Measurements from ENCODE around the gene CAND2. TPM values are rescaled to one million over a fixed set of nuclear protein-coding genes. Genes with fewer than 3 reads are reported as not detected.

Gene CAND2
- total RNA-seq (2014; rRNA removed; shearing (Covaris generic)) = 1.4 and 3.7 TPM in 2 replicates

DNA sequence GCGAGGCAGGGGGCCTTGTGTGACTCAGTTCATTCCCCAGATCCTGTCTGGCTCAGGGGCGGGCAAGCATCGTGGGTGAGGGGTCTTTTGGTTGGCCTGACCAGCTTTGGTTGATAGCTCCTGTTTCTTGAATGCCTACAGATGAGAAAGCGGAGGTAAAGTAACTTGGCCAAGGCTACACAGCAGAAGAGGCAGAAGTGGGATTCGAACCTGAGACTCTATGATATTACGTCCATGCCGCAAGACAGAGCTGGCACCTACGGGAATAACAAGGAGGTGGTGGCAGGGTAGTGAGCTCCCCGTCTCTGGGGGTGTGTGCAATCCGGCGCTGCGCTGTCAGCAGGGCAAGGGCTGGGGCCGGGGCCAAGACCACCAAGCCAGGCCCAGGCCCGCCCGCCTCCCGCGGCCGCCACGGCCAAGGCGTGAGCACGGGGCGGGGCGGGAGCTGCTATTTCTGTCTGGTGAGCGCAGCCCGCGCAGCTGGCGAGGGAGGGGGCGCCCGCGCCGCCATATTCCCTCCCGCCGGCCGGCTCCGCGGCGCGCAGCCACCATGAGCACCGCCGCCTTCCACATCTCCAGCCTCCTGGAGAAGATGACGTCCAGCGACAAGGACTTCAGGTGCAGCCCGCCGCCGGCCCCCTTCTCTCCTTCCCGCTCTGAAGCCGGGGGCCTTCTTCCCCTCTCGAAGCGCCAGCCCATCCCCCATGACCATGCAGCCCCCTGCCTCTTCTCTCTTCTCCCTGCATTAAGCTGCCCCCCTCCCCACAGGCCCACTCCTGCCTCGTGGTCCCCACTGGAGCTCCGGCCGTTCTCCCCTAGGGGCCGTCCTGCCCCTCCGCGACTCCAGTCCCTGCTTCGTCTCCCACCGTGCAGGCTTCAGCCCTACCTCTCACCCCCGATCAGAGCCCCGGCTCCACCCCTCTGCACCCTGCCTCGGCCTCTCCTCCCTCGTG is at the start of gene CAND2:
Gene CAND2, plus strand, starts transcription at position 510 of the 953 bp plus-strand sequence. Its CDS starts 41 bp downstream, at position 551.
- peak; percentile 49 for DNase-seq (ENCODE audit: low read depth)

DNA sequence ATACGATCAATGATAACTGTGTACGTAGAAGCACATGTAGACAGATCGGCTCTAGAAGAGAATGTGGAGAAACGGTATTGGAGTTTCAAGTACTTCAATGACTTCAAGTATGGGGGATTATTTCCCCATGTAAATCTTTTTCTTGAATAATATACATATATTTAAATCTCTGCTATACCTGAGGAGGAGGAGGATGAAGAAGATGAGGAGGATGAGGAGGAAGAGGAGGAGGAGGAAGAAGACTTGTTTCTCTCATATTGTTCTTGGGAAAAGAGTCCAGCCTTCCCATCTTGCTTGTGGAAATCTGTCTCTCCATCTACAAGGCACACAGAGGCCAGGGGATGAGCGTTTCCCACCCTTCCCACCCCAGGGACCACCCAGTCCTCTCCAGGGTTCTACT is 48.0 kb upstream of the CAND2 start:
- DNase-seq (ENCODE audit: low read depth) = no peak

- DNase-seq (ENCODE audit: low read depth) = peak; percentile 82
These were observed 46.3 kb upstream of the CAND2 start for GRCh38 chr3:12750223-12750622.

DNA sequence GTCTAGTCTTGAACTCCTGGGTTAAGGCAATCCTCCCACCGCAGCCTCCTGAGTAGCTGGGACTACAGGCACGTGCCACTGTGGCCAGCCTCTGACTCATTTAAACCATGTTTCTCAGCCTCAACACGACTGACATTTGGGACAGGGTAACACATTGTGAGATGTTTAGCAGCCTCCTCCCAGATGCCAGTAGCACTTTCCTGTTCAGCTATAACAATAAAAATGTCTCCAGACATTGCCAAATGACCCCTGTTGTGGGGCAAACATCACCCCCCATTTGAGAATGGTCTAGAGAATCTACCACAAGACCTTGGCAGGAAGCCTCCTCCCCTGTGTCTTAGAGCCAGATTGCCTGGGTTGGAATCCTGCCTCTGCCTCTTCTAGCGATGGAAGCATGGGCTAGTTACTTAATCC is 45.8 kb upstream of the CAND2 start:
- DNase-seq (ENCODE audit: low read depth) = peak; percentile 75

DNA sequence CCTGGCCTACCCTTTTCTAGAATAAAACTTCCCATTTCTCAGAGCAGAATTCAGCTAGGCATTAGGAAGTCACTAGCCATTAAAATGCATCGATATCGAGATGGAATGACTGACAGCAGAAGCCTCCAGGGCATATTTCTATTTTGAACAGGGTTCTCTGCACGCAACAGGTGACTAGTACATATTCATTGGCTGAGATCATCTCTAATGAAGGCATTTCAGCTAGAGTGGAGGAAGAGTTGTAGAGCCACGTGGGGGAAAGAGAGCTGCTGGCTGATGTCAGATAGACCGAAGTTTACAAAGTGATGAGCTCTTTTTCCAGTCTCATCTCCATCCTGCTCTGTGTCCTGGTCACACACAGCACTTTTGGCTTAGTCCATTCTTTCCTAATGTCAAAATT is 44.9 kb upstream of the CAND2 start:
- DNase-seq (ENCODE audit: low read depth) = peak; percentile 28

DNA sequence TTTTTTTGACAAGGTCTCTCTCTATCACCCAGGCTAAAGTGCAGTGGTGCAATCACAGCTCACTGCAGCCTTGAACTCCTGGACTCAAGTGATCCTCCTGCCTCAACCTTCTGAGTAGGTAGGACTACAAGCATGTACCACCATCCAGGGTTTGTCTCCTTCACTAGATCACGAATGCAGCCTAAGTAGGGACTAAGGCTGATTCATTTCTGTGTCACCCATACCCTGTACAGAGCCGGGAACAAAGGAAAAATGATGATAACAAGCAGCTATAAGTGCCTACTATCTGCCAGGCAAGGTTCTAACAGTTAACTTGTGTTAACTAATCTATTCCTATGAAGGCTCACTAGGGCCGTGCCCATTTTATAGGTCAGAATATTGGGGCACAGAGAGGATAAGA is 44.4 kb upstream of the CAND2 start:
- no peak for DNase-seq (ENCODE audit: low read depth)

DNA sequence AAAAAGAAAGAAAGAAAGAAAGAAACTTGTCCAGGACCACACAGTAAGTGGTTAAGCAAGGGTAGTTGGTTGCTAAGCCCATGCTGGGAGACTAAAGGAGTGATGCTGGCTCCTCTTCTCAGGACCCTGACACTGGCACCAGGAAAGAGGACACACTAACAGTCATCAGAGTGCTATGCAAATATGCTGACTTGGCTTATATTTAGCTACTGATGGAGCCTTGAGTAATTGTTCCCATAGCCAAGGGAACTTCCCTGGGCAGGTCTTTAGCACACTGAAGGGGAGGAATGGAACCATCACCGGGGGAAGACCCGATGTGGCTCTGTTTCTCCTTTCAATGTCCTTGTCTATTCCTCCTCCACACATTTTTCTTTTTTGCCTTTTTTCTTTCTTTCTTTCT is 43.7 kb upstream of the CAND2 start:
- DNase-seq (ENCODE audit: low read depth) = no peak

- no peak for DNase-seq (ENCODE audit: low read depth)
These were observed 43.0 kb upstream of the CAND2 start for GRCh38 chr3:12753275-12754028.

DNA sequence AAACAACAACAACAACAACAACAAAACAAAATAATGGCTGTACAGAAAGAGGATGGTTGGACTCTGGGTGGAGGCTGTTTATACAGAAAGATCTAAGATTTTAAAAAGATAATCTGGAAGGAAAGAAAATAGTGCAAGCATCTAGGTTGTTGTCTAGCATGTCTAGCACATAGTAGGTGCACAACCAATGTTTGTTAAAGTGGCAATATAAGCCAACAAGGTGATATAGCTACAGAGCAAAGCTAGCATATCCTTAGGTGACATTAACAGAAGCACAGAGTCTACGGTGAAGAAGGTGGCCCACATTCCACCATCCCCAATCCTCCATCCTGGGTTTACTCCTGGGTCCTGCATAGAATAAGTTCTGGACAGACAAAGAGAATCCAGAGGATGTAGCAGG is 42.2 kb upstream of the CAND2 start:
- DNase-seq (ENCODE audit: low read depth) = no peak

- DNase-seq (ENCODE audit: low read depth) = no peak
These were observed 40.7 kb upstream of the CAND2 start for GRCh38 chr3:12755754-12756153.

DNA sequence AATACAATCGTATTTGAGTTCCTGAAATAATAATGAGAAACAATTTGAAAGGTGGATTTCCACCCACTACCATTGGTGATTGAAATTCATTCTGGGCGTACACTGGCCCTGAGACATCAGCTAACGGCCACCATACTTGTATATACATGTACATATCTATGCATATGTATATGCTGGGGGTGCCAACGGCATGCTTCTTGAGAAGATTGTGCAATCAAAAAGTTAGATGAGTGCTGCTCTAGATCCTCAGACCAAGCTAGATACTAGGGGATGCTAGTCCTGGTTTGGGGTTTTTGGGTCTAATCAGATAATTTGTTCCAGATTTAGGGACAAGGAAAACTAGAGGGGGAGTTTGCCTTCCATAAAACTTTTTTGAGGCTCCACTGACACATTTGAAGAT is 40.3 kb upstream of the CAND2 start:
- no peak for DNase-seq (ENCODE audit: low read depth)

- DNase-seq (ENCODE audit: low read depth) = no peak
These were observed 39.8 kb upstream of the CAND2 start for GRCh38 chr3:12756635-12757034.

GRCh38 chr3:12758025-12758781 is 38.3 kb upstream of the CAND2 start:
- peak; percentile 27 for DNase-seq (ENCODE audit: low read depth)

DNA sequence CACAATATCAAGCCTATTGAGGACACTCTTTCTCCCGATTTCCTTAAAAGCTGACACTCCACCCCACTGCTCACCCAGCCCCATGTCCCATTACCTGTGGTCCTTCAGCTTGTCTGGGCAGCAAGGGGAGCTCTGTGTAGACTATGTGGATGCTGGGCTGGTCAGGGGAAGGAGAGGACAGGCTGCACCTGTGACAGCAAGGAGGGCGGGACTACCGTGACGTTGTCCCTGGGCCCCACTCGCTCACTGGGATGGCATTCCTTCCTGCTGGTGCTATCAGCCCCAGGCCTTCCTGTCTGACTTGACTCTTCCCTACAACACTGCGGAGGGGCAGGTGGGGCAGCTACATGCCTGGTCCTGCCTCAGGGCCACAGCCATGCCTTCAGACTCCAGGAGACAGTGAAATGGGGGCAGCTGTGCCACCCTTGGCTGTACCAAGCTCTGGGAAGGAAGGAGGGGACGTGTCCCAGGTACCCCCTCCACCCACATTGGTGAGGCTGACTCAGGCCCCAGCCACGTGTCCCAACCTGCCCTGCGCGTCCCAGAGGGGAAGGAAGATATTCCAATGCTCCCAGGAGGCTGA is 37.3 kb upstream of the CAND2 start, which contains the start of gene TMEM40:
Gene TMEM40, minus strand, starts transcription at position 163 of the 583 bp plus-strand sequence. CDS start 9,427 bp downstream, outside the sequence.
- DNase-seq (ENCODE audit: low read depth) = peak; percentile 36

DNA sequence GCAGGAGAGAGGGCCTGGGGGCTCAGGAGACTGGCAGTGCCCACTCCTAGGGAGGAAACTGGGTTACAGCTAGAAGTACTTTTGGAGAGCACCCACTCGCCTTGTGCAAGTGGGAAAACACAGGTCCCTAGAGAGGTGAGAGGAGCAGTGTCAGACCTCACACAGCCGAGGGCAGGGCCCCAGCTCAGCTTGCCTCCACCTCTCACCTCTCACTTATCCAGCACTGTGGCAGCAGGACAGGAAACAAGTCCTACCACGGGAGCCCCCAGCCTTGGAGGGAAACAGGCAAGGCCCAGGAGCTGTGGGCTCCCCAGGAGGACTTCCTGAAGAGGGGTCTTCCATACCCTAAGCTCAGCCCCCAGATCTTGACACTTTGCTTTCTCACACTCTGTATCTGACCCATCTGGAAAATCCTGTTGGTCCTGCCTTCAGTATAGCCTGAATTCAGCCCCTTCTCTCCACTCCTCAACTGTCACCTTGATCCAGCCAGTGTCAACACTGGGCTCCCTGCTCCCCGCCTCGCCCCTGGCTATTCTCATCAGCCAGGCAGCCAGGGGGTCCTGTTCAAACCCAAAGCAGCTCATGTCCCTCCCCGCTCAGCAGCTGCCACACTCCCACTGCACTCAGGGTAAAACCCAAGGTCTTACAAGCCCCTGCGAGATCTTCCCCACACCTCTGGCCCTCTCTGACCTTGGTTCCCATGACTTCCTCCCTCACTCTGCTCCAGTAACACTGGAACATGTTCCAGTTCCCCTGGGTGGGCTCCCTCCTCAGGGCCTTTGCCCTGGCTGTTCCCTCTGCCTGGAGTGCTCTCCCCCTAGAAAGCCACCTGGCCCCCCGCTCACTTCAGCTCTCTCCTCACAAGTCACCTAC is 36.6 kb upstream of the CAND2 start:
- DNase-seq (ENCODE audit: low read depth) = no peak

GRCh38 chr3:12764171-12764776 is 32.2 kb upstream of the CAND2 start:
- no peak for DNase-seq (ENCODE audit: low read depth)

- no peak for DNase-seq (ENCODE audit: low read depth)
These were observed 29.9 kb upstream of the CAND2 start for GRCh38 chr3:12766541-12766940.

DNA sequence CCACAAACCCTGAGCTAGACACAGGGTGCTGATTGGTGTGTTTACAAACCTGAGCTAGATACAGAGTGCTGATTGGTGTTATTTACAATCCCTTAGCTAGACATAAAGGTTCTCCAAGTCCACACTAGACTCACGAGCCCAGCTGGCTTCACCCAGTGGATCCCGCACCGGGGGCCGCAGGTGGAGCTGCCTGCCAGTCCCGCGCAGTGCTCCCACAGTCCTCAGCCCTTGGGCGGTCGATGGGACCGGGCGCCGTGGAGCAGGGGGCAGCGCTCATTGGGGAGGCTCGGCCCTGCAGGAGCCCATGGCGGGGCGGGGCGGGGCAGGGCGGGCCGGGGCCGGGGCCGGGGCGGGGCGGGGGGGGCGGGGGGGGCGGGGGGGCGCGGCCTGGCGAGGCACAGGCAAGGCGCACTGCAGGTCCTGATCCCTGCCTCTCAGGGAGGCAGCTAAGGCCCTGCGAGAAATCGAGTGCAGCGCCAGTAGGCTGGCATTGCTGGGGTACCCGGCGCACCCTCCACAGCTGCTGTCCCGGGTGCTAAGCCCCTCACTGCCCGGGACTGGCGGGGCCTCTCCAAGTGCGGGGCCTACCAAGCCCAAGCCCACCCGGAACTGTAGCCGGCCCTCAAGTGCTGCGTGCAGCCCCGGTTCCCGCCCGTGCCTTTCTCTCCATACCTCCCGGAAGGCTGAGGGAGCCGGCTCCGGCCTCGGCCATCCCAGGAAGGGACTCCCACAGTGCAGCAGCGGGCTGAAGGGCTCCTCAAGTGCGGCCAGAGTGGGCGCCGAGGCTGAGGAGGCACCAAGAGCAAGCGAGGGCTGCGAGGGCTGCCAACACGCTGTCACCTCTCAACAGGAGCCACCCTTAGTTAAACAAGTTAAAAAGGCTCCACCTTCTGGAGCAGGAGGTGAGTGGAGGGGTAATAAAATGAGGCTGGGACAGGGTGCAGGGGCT is 27.6 kb upstream of the CAND2 start:
- no peak for DNase-seq (ENCODE audit: low read depth)

DNA sequence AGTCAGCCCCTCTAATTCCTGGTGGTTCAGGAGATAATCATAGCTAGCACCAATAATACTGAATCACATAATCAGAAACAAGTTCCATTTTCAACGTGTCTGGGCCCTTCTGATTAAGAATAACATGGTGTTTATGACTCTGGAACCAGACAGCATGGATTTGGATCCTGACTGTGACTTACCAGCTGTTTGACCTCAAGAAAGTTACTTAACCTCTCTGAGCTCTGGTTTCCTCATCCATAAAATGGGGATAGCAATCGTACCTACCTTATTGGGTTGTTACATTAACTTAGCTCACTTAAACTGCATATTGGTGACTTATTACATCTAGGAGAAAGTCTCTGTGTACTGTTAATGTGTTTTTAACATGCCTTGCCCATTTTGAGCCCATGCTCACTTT is 26.7 kb upstream of the CAND2 start:
- no peak for DNase-seq (ENCODE audit: low read depth)
